GM19025 (cell line): ENCODE measurements around the gene GPX2.

Source experiments
- ATAC-seq: cut with Tn5 transposase; IDR thresholded peaks from one replicate; pipeline ENCODE4 v1.9.1; 2021; ENCODE audit warnings: mild to moderate bottlenecking, low read depth, moderate library complexity; ENCODE audit not compliant: unreplicated experiment

Gene GPX2

DNA sequence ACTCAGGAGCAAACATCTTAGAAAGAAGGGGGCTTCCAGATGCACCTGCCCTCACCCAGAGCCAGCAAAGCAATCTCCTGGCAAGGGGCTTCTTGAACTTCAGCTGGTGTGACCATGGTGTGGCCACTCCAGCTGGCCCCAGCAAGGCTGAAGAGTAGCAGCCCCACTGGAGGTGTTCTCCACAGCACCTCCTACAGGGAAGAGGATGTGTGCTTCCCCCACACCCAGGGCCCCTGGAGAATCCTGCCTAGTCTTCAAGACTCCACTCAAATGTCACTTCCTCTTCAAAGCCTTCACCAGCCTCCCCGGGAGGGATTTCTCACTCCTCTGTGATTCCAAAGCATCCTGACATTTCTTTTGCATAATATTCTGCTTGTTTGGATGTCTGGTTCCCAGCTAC is 21.1 kb upstream of the GPX2 start:
- no peak for ATAC-seq

DNA sequence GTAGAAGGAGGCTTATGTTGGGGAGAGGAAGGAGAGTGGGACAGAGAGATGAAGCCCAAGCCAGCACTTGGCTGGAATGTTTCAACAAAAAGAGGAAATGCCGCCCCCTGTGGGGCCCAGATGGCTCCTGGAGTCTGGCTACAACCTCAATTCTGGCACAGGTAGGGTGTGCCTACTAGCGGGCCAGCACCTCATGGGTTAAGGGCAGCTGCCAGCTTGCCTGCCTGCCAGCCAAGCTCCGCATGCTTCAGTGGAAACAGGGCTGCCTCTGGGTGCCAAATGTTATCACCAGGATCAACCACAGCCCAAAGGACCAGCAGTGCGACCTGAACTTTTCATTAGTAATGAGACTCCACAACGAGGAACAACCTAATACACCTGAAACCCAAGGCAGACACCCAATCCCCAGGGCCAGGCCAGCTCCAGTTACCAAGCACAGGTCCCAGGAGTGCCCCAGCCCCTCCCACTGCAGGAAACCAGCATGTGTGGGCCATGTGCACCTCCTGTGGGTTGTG is 18.3 kb upstream of the GPX2 start:
- no peak for ATAC-seq

DNA sequence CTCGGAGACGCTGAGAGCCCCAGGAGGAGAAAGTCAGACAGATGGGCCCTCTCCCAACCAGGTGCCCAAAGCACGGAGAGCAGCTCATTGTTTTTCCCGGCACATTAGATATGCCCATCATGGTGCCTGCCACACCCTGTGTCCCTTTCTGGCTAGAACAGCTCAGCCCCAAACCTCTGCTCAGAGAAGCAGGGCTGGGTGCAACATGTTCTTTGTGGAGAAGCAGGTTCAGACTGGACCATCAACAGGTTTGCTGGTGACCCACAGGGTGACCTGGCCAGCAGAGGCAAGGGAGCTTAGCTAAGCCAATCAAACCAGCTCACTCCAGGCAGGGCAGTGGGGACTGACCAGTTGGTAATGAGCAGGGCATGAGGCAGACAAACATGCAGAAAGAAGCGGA is 16.2 kb upstream of the GPX2 start:
- no peak for ATAC-seq

DNA sequence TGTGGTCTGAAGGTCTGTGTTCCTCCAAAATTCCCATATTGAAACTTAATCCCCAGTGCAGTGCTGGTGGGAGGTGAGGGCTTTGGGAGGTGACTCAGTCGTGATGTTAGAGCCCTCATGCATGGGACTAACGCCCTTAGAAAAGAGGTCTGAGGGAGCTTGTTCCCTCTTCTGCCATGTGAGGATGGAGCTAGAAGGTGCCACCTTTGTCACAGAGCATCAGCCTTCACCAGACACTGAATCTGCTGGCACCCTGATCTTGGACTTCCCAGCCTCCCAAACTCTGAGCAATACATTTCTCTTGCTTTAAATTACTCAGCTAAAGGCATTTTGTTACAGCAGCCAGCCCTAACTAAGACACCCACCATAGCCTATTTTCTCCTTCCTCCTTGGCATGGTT is 15.7 kb upstream of the GPX2 start:
- ATAC-seq: no peak

DNA sequence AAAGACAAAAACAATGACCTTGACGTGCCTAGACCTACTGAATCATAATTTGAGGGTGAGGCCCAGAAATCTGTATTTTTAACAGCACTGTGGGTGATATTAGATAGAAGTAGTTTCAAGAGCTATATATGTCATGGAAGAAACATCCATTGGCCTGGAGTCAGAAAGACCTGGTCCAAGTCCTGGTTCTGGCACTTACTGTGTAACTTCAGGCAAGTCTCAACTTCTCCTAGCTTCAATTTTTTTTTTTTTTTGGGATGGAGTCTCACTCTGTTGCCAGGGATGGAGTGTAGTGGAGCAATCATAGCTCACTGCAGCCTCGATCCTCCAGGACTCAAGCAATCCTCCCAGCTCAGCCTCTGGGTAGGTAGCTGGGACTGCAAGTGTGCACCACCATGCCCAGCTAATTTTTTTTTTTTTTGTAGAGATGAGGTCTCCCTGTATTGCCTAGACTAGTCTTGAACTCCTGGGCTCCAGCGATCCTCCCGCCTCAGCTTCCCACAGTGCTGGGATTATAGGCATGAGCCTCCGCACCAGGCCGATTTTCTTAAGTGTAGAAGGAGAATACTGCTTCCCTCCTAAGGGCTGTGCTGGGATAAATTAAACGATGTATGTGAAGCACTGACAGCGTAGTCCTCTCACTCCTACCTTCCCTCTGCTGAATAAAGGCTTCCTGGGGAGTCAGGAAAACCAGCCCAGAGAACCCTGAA is 14.3 kb upstream of the GPX2 start:
- no peak for ATAC-seq

DNA sequence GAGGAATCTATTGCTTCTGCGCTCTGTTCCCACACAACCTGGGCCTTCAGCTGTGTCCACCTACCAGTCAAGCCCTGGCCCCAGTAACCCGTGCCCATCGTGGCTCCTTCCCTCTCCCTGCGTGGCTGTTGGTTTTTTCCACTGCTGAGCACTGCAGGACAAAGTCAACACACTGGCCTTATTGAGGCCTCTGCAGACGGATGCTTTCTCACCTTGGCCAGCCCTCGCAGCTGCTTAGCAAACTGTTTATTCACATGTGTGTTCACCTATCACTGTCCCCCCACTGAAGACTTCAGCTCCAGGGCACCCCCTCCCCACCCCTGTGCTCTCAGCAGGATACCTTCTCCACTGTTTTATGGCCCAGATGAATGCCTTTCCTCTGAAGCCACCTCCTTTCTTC is 12.8 kb upstream of the GPX2 start:
- ATAC-seq: no peak

DNA sequence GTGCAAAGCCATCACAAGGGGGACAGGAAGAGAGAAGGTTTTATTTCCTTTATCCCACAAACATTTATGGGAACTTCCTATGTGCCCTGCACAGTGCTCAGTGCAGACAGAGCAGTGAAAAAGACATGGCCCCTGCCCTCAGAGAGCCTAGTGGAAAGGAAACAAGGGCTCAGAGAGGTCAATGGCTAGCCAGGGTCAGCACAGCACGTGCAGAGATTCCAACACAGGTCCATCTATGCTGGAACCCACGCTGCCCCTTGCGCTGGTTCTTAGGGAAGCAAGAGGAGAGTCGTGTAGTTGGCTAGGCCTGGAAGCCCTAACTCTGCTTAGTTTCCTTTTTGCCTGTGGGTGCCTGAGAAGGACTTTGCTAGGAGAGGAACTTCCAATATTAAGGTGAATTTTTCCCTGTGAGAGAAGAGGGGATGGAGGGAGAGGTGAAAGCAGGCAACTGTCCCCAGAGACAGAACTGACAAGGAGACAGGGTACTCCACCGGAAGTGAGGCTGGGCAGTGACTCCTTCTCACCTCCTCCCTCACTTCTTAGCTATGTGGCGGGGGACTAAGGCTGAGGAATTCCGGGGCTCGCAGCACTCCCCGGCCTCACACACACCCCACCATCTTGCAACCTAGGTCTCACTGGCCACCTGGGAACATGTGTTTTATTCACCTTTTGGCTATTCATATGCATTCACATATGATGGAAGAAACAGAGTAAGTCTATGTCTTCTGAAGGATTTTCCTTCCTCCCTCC is 12.1 kb upstream of the GPX2 start:
- no peak for ATAC-seq

DNA sequence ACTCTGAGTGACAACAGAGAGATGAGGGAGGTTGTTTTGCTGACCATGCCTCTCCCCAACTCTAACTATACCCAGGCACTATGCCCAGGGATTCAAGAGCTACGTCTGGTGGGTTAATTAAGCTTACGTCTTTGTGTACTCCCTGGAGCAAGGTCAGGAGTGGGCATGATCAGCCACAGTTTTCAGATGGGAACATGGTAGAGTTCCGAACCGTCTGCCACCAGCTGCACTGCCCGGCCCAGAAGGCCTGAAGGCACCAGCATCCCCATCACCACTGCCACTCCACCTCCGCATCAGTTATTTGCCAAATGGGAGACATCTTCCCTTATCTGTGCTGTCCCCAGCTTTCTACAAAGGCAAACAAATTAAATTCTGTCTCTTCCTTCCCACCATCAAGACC is 11.1 kb upstream of the GPX2 start:
- ATAC-seq: no peak

DNA sequence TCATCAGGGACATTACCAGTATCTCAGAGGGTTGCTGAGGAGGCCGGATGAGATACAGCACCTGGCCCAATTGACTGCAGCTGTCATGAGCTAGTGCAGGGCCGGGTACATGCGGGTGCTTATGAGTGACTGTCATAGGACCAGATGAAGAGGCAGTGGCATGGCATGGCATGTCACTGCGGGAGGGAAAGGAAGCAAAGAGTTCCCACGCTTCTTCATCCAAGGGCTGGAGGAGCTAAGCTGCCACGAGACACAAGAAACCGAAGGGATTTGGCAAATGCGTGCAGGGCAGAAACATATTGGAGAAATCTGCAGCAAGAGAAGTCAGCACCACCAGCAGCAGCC is 10.7 kb upstream of the GPX2 start:
- ATAC-seq: no peak

DNA sequence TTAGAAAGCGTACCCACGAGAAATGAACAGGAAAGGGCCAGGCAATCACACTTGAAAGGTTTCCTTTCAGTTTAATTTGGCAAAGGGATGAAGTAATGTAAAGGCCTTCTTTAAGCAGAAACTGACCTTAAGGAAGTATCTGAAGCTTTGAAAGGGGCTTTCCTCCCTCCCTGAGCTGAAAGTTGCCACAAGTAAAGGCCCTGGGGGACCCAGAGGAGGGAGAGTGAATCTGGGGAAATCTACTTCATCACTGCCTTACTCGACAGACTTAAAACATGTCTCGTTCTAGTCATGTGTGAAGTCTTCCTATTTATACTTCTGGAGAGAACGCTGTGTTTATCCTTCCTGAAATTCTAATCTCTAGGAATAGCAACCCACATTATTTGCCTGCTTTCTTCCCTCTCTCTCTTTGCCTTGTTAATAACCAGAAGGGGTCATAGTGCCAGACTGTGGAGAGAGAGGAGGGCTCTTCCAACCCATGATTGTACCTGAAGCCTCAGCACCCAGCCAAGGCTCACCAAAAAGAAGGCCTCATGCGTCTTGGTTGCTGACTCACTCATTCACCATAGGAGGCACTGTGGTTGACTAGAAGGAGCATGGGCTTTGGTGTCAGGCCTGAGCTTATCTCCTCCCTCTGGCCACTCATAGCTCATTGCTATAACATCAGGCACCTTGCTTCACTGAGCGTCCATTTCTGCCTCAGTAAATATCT is 10.2 kb upstream of the GPX2 start:
- ATAC-seq: no peak

DNA sequence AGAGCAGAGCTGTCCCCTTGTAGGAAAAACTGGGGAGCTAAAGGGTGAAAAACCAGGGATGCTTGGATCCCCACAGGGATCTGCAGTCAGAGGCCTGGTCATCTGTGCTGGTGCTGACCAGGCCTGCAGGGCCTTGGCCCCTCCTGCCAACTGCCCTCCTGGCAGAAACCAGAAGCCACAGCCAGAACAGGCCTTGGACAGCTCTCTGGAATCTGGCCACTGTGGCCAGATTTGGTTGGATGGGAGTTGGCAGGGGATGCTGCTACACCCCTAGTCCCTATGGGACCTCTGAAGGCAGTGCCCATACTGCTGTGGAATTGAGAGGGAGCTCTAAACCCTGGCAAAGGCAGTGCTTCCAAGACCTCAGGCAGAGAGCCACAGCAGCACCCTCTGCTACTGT is 9.2 kb upstream of the GPX2 start:
- ATAC-seq: no peak

DNA sequence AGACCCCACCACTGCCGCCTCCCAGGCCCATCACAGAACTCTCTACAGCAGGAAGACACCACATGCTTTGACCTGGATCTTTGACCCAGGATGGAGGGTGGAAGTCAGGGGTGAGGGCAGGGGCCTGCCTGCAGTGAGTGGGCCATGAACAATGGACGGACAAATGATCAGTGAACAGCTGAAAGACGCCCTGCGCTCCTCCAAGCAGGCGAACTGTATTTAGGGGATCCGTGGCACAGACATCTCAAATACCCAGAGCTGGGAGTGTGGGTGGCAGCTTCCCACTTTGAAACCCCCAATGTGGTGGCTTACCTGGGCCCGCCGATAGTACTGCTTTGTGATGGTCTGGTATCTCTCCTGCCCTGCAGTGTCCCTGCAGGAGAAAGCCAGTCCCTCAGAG is 8.7 kb upstream of the GPX2 start:
- no peak for ATAC-seq

DNA sequence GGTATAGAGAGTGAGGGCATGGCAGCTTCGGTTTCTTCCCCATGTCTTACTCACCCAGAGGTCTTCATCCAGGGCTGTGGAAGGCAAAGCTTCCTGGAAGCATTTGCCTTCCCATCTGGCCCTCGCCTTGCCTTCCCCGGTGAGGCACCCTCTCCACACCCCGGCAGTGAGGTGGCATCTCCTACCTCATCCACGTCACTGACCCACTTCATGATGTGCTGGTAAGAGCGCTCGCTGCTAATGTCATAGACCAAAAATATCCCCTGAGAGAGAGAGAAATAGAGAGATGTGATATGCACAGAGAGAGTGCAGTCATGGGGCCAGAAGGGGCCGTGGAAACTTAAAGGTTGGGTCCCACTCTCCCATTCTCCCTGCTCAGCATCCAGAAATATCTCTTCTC is 8.3 kb upstream of the GPX2 start:
- ATAC-seq: no peak

DNA sequence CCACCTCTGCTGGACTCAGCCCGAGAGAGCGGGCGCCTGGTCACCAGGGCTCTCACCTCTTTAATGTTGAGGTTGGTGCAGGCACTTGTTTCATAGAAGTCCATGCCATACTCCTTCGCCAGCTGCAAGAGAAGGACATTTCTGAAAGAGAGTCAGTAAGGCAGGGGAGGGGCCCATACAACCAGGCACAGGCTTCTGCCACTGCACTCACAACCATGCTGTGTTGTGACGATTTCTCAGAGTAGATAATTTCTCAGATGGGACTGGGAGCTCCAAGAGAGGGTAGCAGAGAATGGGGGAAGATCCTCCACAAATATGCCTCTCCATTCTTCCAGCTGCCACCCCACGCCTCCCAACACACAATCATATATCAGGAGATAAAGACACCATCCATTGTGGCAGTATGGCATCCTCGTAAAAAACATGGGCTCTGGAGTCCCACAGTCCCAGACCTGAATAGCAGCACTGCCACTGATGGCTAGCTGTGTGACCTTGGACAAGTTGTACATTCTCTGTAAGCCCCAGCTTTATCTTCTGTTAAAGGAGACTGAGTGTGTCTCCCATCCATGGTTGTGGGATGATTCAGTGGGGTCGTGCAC is 6.2 kb upstream of the GPX2 start:
- ATAC-seq: no peak

DNA sequence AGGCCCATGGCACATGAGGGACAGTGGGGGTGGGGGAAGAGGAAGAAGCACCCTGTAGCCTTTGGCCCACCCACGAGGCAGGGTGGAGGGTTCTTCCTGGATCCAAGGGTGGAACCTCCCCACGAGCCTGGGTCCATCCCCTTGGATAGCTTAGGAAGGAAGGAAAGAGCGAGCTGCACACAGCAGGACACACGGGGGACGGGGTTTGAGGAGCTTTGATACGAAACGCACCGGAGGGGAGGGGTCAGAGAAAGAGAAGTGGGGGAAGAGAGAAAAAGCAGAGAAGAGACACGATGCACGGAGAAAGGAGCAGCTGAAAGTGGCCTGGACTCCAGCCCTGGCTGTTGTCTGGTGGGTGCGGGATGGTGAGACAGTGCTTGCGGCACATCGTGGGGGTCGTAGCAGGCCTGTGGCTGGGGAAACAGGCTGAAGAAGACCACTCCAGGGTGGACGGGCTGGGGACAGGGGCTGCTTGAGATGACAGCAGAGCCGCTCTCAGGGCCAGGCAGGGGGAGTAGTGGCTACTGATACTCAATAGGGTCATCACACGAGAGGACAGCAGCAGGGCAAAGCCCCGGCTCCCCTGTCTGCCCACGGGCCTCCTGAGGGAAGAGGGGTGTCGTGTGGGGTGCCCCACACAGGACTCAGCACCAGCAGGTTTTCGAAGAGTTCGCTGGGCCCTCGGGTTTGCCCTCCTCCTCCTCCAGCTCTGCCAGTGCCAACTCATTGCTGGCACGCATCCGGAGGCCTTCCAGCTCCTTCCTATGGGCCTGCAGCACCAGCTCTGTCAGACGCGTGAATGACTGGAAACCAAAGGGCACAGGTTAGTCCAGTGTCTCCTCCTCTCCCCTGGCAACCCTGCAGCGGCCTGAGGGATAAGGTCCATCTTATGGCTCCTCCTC is 5.4 kb upstream of the GPX2 start:
- ATAC-seq: no peak

DNA sequence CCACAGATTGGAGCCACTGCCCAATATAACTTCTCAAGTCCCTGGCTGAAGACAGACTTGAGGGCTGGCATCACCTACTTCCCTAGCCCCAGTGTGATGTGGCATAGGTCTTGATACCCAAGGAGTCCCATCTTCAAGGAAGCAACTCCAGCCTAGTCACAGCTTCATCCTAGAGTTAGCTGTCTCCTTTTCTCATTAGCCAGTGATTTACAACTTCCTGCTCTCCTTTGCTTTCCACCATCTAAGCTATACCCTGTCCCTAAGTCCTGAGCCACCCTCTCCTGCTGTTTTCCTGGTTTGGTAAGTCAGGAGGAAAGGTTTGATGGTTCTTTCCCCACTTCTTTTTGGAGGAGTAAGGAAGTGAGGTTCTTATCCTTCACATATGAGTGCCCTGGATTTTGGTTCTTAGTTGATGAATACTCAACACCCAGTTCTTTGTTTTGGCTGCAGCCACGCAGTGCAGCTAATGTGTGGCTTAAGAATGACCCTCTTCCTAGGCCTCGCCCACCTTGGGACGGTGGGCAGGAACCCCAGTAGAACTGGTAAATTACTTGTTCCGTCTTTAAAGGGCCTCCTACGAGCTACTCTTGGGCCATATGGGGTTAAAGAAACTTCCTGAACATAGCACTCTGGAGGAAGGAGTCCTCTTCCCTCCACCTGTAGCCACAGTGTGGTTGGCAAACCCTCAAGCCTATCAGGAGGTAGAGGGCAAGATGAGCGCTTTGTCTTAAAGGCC is 3.9 kb upstream of the GPX2 start:
- ATAC-seq: no peak

DNA sequence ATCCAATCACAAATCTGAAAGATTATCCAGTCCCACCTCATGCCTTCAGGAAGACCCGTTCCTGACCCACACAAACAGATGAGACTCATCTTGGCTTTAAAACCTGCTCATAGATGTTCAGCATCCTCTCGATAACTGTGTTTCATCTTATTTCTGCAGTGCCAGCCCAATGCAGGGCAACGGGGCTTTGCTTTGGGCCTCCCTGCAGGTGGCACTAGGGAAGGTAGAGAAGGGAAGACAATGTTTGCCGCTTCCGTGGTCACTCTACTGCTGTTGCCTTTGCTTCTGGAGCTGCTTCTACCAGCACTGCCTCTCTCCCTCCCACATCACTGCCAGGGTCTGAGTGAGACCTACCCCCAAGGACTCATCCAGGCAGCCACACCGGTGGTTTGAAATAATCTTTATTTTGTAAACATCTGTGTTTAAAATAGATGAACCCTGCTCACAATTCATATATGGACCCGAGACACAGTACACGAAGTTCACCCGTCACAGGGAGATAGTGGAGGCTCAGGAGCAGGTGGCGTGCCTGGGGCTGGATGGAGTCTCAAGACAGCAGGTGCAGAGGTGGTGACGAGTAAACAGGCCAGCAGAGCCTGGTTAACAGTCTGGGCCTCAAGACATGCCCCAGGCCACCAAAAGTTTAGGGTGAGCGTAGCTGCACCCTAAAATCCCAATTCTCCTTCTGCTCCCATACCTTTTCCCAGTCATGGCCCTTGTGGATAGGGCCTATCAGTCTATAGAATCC is 3.1 kb upstream of the GPX2 start:
- ATAC-seq: no peak

DNA sequence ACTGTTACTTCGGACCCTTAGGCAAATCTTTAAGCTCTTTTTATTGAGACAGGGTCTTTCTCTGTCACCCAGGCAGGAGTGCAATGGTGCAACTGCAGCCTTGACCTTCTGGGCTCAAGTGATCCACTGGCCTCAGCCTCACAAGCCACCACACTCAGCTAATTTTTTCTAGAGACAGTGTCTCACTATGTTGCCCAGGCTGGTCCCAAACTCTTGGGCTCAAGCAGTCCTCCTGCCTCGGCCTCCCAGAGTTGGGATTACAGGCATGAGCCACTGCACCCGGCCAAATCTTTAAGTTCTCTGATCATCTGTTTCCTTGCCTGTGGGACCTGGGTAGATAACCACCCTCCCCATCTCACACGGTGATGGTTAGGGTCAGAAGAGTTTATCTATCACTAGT is 2.3 kb upstream of the GPX2 start:
- no peak for ATAC-seq

DNA sequence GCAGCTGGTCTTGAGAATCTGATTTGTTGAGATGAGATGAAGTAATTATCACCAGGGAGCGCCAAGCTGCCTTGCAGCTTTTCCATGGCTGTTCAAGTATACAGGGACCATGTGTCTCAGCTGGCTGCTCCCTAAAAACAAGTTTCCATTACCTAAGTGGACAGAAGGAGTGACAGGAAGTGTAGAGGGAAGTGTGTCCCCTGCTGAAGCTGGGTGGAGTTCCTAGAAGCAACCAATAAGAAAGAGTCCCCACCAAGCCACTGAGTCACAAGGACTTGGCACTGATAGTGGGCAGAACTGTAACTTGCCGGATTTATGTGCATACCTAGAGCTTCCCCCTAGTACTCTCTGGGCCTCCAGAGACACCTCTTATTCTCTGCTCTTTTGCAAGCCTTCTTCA is 1.5 kb upstream of the GPX2 start:
- no peak for ATAC-seq
